Measurements from ENCODE around the gene EPB41L4B. TPM values are rescaled to one million over a fixed set of nuclear protein-coding genes. Genes with fewer than 3 reads are reported as not detected.

EPB41L4B gene
- total RNA-seq, 2 experiments from 2014 or later = 0.34 TPM

- ATAC-seq (no peak), DNase-seq (no peak)
- ChIA-PET CTCF (no interaction called here), POLR2A (no interaction called here)
- peaks cover 13% of the 10 kb centered on the region for H3K27me3 Mint-ChIP-seq
- H3K36me3 Mint-ChIP-seq (ENCODE audit: low read depth) = no peaks in the 10 kb centered on the region
- TF ChIP-seq, protein P1, sequence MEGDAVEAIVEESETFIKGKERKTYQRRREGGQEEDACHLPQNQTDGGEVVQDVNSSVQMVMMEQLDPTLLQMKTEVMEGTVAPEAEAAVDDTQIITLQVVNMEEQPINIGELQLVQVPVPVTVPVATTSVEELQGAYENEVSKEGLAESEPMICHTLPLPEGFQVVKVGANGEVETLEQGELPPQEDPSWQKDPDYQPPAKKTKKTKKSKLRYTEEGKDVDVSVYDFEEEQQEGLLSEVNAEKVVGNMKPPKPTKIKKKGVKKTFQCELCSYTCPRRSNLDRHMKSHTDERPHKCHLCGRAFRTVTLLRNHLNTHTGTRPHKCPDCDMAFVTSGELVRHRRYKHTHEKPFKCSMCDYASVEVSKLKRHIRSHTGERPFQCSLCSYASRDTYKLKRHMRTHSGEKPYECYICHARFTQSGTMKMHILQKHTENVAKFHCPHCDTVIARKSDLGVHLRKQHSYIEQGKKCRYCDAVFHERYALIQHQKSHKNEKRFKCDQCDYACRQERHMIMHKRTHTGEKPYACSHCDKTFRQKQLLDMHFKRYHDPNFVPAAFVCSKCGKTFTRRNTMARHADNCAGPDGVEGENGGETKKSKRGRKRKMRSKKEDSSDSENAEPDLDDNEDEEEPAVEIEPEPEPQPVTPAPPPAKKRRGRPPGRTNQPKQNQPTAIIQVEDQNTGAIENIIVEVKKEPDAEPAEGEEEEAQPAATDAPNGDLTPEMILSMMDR (IDR thresholded peaks at IDR 0.05) = no peak
- no peaks in the 10 kb centered on the region for H3K9me3 Mint-ChIP-seq
- peaks cover 10% of the 10 kb centered on the region for H3K4me1 Mint-ChIP-seq (ENCODE audit: low read depth)
- H3K4me3 Mint-ChIP-seq = no peak overlapping the region
- intact Hi-C loops (cut with micrococcal nuclease) = no loop called here
- H3K27ac Mint-ChIP-seq = no peak overlapping the region
Measured at GRCh38 chr9:109295221-109296130, 25.4 kb downstream of the EPB41L4B start.

DNA sequence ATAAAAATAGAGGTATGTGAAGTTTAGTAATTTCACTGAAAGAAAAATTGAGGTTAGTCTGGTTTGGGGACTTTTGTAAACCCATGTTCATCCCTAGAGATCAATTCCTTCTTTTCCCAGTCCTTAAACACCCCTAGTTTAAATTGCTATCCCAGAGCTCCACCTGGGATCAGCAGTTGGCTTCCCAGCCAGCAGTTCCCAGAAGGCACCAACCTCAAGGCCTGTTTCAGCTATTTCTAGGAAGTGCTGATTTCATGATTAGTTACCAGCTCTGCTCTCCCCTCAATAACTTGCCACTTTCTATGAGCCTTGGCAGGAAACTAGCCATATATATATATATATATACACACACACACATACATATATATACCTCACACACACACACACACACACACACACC lies 30.5 kb downstream of the EPB41L4B start:
- H3K27me3 Mint-ChIP-seq = peaks cover 2% of the 10 kb centered on the region
- POLR2A ChIA-PET = no interaction called here
- DNase-seq = no peak
- peaks cover 3% of the 10 kb centered on the region for H3K4me1 Mint-ChIP-seq (ENCODE audit: low read depth)
- H3K4me3 Mint-ChIP-seq = no peak overlapping the region
- intact Hi-C loops (cut with micrococcal nuclease) = no loop called here
- no peak for ATAC-seq
- CTCF ChIA-PET = no interaction called here
- H3K36me3 Mint-ChIP-seq (ENCODE audit: low read depth) = no peaks in the 10 kb centered on the region
- TF ChIP-seq, protein P1 (IDR thresholded peaks at IDR 0.05) = no peak
- no peak overlapping the region for H3K27ac Mint-ChIP-seq
- H3K9me3 Mint-ChIP-seq = no peaks in the 10 kb centered on the region

DNA sequence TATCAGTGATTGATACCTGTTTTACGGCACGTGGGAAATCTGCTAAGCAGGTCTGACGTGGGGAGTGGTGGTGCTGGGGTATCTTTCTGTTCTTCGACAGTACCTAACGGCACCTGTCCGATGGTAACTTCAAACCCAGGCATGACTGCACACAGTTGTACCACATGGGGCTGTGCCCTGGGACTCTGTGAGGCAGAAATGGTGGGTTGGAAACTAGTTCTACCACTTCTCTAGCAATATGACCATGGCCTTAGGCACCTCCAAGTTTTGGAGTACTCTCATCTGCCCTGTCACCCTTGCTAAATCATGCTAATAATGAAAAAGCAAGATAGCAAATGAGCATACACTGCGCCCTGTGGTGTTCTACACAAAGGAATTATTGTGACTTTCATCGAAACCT lies 30.9 kb downstream of the EPB41L4B start:
- Mint-ChIP-seq H3K4me1 (ENCODE audit: low read depth) (no peaks in the 10 kb centered on the region), H3K27ac (no peak overlapping the region), H3K9me3 (no peaks in the 10 kb centered on the region), H3K36me3 (ENCODE audit: low read depth) (no peaks in the 10 kb centered on the region), H3K27me3 (peaks cover 2% of the 10 kb centered on the region), H3K4me3 (no peak overlapping the region)
- no peak for ATAC-seq
- intact Hi-C loops (cut with micrococcal nuclease) = no loop called here
- ChIA-PET CTCF (no interaction called here), POLR2A (no interaction called here)
- DNase-seq = no peak
- TF ChIP-seq, protein P1 (IDR thresholded peaks at IDR 0.05) = no peak

- Mint-ChIP-seq H3K27ac (no peak overlapping the region), H3K27me3 (peaks cover 4% of the 10 kb centered on the region), H3K4me1 (ENCODE audit: low read depth) (no peaks in the 10 kb centered on the region), H3K4me3 (no peak overlapping the region), H3K36me3 (ENCODE audit: low read depth) (no peaks in the 10 kb centered on the region), H3K9me3 (no peaks in the 10 kb centered on the region)
- DNase-seq = no peak
- TF ChIP-seq, protein P1 (IDR thresholded peaks at IDR 0.05) = no peak
- ChIA-PET CTCF (no interaction called here), POLR2A (no interaction called here)
- ATAC-seq = no peak
- intact Hi-C loops (cut with micrococcal nuclease) = no loop called here
Measured at GRCh38 chr9:109289186-109289585, 31.7 kb downstream of the EPB41L4B start.

GRCh38 chr9:109286981-109287380 lies 33.9 kb downstream of the EPB41L4B start:
- ChIA-PET CTCF (no interaction called here), POLR2A (no interaction called here)
- H3K27ac Mint-ChIP-seq = no peak overlapping the region
- H3K36me3 Mint-ChIP-seq (ENCODE audit: low read depth) = no peaks in the 10 kb centered on the region
- H3K27me3 Mint-ChIP-seq = peaks cover 6% of the 10 kb centered on the region
- DNase-seq = no peak
- TF ChIP-seq, protein P1 (IDR thresholded peaks at IDR 0.05) = no peak
- no peak for ATAC-seq
- H3K4me1 Mint-ChIP-seq (ENCODE audit: low read depth) = no peaks in the 10 kb centered on the region
- H3K9me3 Mint-ChIP-seq = no peaks in the 10 kb centered on the region
- intact Hi-C loops (cut with micrococcal nuclease) = no loop called here
- no peak overlapping the region for H3K4me3 Mint-ChIP-seq
